ENCODE results near the gene MYLIP.

- TF ChIP-seq CTCF (conservative IDR thresholded peaks at IDR 0.05) (no peak), EZH2 (IDR thresholded peaks at IDR 0.05; ENCODE audit: low read depth) (no peak)
These were observed 68.2 kb downstream of the MYLIP start for GRCh38 chr6:16196984-16197546.
